Mesodermal cell (in vitro differentiated cells): ENCODE measurements around the gene NFATC3.
"Not testable (repeated sequence)": the region's sequence is repeated elsewhere in the genome, so short reads cannot be mapped to it uniquely, and the experiment has no call there.

ENCODE experiments used
- H3K27ac ChIP-seq: 2 replicates; pipeline ENCODE4 v1.7.0; 2013; ENCODE audit warnings: mild to moderate bottlenecking, low read depth, low read length, moderate library complexity; ENCODE audit not compliant: severe bottlenecking
- H3K36me3 ChIP-seq: 2 replicates; pipeline ENCODE4 v1.7.1; 2013; ENCODE audit warnings: mild to moderate bottlenecking, low read length, moderate library complexity; ENCODE audit not compliant: control insufficient read depth, insufficient read depth
- H3K4me1 ChIP-seq: one replicate; pipeline ENCODE4 v1.7.1; 2013; ENCODE audit warnings: mild to moderate bottlenecking, low read length; ENCODE audit not compliant: insufficient read depth, control insufficient read depth, poor library complexity, severe bottlenecking
- H3K4me3 ChIP-seq: 2 replicates; pipeline ENCODE4 v1.7.0; 2013; ENCODE audit warnings: low read length, control low read depth, mild to moderate bottlenecking; ENCODE audit not compliant: insufficient read depth, poor library complexity, severe bottlenecking; ENCODE audit errors: extremely low read depth
- H3K9me3 ChIP-seq: 2 replicates; pipeline ENCODE4 v1.7.1; 2013; ENCODE audit warnings: mild to moderate bottlenecking, low read length, moderate library complexity; ENCODE audit not compliant: control insufficient read depth
- WGBS, 2 experiments: methylation state at CpG; one replicate each; pipeline ENCODE4 v1.1.5; 2013; ENCODE audit warnings: missing lambda C conversion rate in 2 of 2; ENCODE audit not compliant: insufficient coverage in 2 of 2; 5-methylcytosine and 5-hydroxymethylcytosine counted together

NFATC3 gene

GRCh38 chr16:68090533-68090932, 5.4 kb downstream of the NFATC3 start:
- Histone ChIP-seq H3K36me3 (no peaks in the 10 kb centered on the region), H3K4me1 (peaks cover 4% of the 10 kb centered on the region), H3K9me3 (no peaks in the 10 kb centered on the region), H3K27ac (no peak overlapping the region), H3K4me3 (no peak overlapping the region)
- no CpG with 5 or more reads among the region's 3 CpGs for WGBS, 2 experiments

DNA sequence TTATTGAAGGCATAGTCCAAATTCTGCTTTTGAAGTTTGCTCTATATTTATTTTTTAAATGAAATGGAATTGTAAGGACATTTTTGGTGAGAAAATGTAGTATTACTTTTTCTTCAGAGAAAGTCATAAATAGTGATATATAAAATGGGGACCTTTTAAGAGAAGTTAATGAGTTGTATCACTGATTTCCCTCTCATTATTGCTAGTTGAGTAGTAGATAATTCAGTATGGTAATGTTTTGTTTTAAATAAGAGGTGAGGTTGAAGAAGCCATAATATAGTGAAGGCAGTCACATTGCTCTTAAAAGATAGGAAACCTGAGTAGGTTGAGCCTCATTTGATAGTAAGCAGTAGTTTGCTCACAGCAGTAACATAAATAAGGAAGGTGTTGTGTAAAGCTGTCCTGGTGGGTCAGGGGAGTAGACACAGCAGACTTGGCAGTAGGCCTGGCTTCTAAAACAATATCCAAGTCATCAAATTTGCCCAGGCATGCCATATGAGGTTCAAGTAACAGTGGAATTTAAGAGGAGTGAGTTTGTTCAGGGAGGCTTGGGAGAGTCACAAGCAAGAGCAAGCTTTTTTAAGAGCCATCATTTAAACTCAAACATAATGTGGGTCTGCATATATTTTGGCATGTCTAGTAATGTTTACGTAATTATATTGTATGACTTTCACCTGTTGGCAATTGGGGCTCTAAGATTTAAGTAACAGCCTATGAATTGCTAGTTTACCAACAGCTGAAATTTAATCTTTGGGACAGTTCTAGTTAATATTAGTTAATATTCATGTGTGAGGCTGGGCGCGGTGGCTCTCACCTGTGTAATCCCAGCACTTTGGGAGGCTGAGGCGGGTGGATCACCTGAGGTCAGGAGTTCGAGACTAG, 6.5 kb downstream of the NFATC3 start:
- WGBS, 2 experiments, result 90 to 91% methylated on average over 3 to 4 of the region's 5 CpGs
- no peaks in the 10 kb centered on the region for H3K9me3 ChIP-seq
- no peaks in the 10 kb centered on the region for H3K36me3 ChIP-seq
- no peak overlapping the region for H3K4me3 ChIP-seq
- H3K4me1 ChIP-seq, result peaks cover 4% of the 10 kb centered on the region
- H3K27ac ChIP-seq, result no peak overlapping the region

DNA sequence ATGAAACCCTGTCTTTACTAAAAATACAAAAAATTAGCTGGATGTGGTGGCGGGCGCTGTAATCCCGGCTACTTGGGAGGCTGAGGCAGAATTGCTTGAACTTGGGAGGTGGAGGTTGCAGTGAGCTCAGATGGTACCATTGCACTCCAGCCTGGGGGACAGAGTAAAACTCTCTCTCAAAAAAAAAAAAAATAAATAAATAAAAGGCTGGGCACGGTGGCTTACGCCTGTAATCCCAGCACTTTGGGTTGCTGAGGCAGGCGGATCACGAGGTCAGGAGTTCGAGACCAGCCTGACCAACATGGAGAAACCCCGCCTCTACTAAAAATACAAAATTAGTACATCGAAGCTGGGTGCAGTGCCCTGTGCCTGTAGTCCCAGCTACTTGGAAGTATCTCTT, 7.1 kb downstream of the NFATC3 start:
- H3K36me3 ChIP-seq, H3K4me1 ChIP-seq, H3K4me3 ChIP-seq, H3K9me3 ChIP-seq, H3K27ac ChIP-seq: not testable (repeated sequence)
- 98 to 100% methylated on average over 5 to 6 of the region's 10 CpGs for WGBS, 2 experiments

DNA sequence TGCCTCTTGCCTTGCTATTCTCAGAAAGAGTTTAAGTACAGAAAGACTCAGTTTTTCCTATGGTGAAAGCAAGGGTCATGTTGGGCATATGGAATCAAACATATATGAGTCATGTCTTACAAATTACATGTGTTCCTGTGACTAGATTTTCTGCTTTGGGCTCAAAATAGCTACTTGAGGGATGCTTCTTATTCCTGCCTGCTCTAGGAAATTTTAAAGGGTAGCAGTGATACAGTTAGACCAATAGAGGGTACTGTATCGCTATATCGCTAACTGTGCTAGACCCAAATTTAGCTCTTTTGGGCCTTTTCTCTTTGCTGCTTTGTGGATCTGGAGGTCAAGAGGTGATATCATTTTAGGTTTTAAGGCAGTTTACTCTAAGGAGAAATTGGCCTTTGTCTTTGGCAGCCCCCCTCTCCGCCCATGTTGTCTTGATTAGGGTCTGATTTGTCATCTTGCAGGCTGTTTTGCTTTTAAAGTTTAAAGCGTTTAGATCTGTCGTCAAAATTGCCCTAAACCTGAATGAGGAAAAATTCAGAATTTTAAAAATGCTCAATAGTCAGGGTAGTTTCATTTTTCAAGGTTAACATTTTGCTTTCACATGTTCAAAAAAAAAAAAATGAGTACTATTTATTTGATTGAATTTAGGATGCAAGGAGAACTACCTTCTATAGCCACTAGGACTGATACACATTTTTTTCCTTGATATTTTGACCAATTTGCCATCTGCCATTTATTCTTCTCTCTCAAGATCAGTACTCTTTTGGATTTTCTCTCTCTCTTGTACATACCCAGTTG, 8.8 kb downstream of the NFATC3 start:
- WGBS, 2 experiments, result 93 to 100% methylated on average over 2 to 4 of the region's 5 CpGs
- H3K4me1 ChIP-seq, result peaks cover 4% of the 10 kb centered on the region

GRCh38 chr16:68094614-68094934, 9.4 kb downstream of the NFATC3 start:
- H3K4me1 ChIP-seq, result peaks cover 4% of the 10 kb centered on the region
- no peaks in the 10 kb centered on the region for H3K9me3 ChIP-seq
- H3K27ac ChIP-seq, result no peak overlapping the region
- H3K4me3 ChIP-seq, result no peak overlapping the region
- WGBS, 2 experiments, result no CpG with 5 or more reads among the region's 4 CpGs
- no peaks in the 10 kb centered on the region for H3K36me3 ChIP-seq

More for the DNA sequence above, 8.8 kb downstream of the NFATC3 start:
- H3K36me3 ChIP-seq, result no peaks in the 10 kb centered on the region
- no peak overlapping the region for H3K27ac ChIP-seq
- no peak overlapping the region for H3K4me3 ChIP-seq
- no peaks in the 10 kb centered on the region for H3K9me3 ChIP-seq

GRCh38 chr16:68096491-68096890, 11.3 kb downstream of the NFATC3 start:
- no peaks in the 10 kb centered on the region for H3K36me3 ChIP-seq
- 100% methylated on average over 1 of the region's 2 CpGs for WGBS, 2 experiments
- H3K27ac ChIP-seq, result no peak overlapping the region
- H3K4me1 ChIP-seq, result peaks cover 3% of the 10 kb centered on the region
- H3K4me3 ChIP-seq, result no peak overlapping the region
- no peaks in the 10 kb centered on the region for H3K9me3 ChIP-seq

DNA sequence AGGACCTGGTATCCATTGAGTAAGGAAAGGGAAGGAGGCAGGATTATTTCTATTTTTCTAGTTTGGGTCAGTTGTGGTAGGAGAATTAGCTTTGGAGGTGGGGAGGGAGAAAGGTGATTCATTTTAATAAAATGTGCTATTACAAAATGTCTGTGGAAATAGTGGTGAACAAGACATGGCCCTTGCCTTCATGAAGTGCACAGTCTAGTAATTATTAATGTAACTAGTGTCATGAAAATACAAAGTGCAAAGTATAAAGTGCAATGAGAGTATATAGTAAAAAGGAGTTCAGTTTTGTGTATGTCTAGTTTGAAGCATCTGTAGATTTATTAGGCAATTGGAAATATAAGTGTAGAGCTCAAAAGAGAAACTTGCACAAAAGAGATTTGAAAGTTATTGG, 11.9 kb downstream of the NFATC3 start:
- no peaks in the 10 kb centered on the region for H3K4me1 ChIP-seq
- no peaks in the 10 kb centered on the region for H3K9me3 ChIP-seq
- H3K36me3 ChIP-seq, result no peaks in the 10 kb centered on the region
- no peak overlapping the region for H3K27ac ChIP-seq
- H3K4me3 ChIP-seq, result no peak overlapping the region

DNA sequence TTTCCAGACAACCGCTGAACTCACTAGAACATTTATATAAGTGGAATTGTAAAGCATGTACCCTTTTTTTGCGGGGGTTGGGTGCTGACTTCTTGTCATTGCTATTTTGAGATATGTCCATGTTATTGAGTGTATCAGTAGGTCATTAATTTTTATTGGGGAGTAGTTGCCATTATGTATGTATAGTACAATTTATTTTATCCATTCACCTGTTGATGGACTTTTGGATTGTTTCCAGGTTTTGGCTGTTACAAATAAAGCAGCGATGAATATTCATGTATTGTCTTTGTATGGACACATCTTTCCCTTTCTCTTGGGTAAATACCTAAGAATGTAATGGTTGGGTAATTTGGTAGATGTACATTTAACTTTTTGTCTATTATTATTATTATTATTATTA, 12.7 kb downstream of the NFATC3 start:
- 100% methylated on average over 1 of the region's 3 CpGs; no CpG with 5 or more reads in 1 of the 2 experiments for WGBS, 2 experiments
- H3K4me1 ChIP-seq, result no peaks in the 10 kb centered on the region
- no peak overlapping the region for H3K4me3 ChIP-seq
- H3K9me3 ChIP-seq, result no peaks in the 10 kb centered on the region
- H3K36me3 ChIP-seq, result no peaks in the 10 kb centered on the region
- H3K27ac ChIP-seq, result no peak overlapping the region

- Histone ChIP-seq H3K27ac (no peak overlapping the region), H3K36me3 (no peaks in the 10 kb centered on the region), H3K4me3 (no peak overlapping the region), H3K9me3 (peaks cover 8% of the 10 kb centered on the region), H3K4me1 (no peaks in the 10 kb centered on the region)
- 92 to 95% methylated on average over 3 to 4 of the region's 4 CpGs for WGBS, 2 experiments
These were observed 15.3 kb downstream of the NFATC3 start for GRCh38 chr16:68100488-68100887.

DNA sequence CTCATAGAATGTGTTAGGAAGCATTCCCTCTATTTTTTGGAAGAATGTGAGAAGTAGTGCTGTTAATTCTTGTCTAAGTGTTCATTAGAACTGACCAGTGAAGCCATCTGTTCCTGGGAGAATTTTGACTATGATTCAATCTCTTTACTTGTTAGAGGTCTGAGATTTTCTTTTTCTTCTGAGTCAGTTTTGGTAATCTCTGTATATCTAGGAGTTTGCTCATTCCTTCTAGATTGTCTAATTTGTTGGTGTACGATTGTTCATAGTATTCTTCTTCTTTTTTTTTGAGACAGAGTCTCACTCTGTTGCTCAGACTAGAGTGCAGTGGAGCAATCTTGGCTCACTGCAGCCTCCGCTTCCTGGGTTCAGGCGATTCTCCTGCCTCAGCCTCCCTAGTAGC, 20.4 kb downstream of the NFATC3 start:
- peaks cover 25% of the 10 kb centered on the region for H3K9me3 ChIP-seq
- H3K27ac ChIP-seq, result no peak overlapping the region
- no peak overlapping the region for H3K4me3 ChIP-seq
- no peaks in the 10 kb centered on the region for H3K36me3 ChIP-seq
- 96 to 100% methylated on average over 2 to 3 of the region's 3 CpGs for whole genome bisulfite sequencing, 2 experiments
- no peaks in the 10 kb centered on the region for H3K4me1 ChIP-seq
